BE2C (cell line): ENCODE data around the gene EIF4G3.

ENCODE experiments used
- DNase-seq: peaks from one replicate; pipeline ENCODE4 v3.0.0-alpha.2; 2020
- H3K27me3 ChIP-seq: fragments of 250-450 bp; sonication (Bioruptor Pico); 2 replicates; pipeline ENCODE4 v1.5.1; 2020; ENCODE audit warnings: mild to moderate bottlenecking
- H3K36me3 ChIP-seq: fragments of 250-450 bp; sonication (Bioruptor Pico); 2 replicates; pipeline ENCODE4 v1.5.1; 2020; ENCODE audit warnings: mild to moderate bottlenecking
- H3K4me1 ChIP-seq: fragments of 250-450 bp; sonication (Bioruptor Pico); 2 replicates; pipeline ENCODE4 v1.5.1; 2020
- H3K4me3 ChIP-seq: 2 replicates; pipeline ENCODE4 v1.5.1; 2011; ENCODE audit warnings: low read depth, low read length
- H3K9me3 ChIP-seq: fragments of 250-450 bp; sonication (Bioruptor Pico); 2 replicates; pipeline ENCODE4 v1.5.1; 2020
- CTCF ChIP-seq: IDR thresholded peaks from 2 replicates; pipeline ENCODE4 v1.5.1; 2012; ENCODE audit warnings: mild to moderate bottlenecking, low read depth, low read length

EIF4G3 gene

GRCh38 chr1:20893931-20894330 lies 282.8 kb downstream of the EIF4G3 start:
- H3K4me3 ChIP-seq = no peak overlapping the region
- H3K36me3 ChIP-seq = no peaks in the 10 kb centered on the region
- no peaks in the 10 kb centered on the region for H3K4me1 ChIP-seq
- no peaks in the 10 kb centered on the region for H3K9me3 ChIP-seq
- no peak for TF ChIP-seq CTCF
- no peaks in the 10 kb centered on the region for H3K27me3 ChIP-seq
- DNase-seq = no peak

- Histone ChIP-seq H3K36me3 (no peaks in the 10 kb centered on the region), H3K9me3 (no peaks in the 10 kb centered on the region), H3K4me1 (no peaks in the 10 kb centered on the region), H3K27me3 (no peaks in the 10 kb centered on the region), H3K4me3 (no peak overlapping the region)
- no peak for TF ChIP-seq CTCF
- no peak for DNase-seq
These were observed 285.6 kb downstream of the EIF4G3 start for GRCh38 chr1:20891091-20891490.

GRCh38 chr1:20887246-20887645 lies 289.5 kb downstream of the EIF4G3 start:
- no peak for DNase-seq
- Histone ChIP-seq H3K9me3 (no peaks in the 10 kb centered on the region), H3K27me3 (no peaks in the 10 kb centered on the region), H3K4me1 (no peaks in the 10 kb centered on the region), H3K36me3 (no peaks in the 10 kb centered on the region), H3K4me3 (no peak overlapping the region)
- no peak for TF ChIP-seq CTCF

- Histone ChIP-seq H3K9me3 (no peaks in the 10 kb centered on the region), H3K4me1 (no peaks in the 10 kb centered on the region), H3K4me3 (no peak overlapping the region), H3K36me3 (no peaks in the 10 kb centered on the region), H3K27me3 (no peaks in the 10 kb centered on the region)
- no peak for TF ChIP-seq CTCF
- DNase-seq = no peak
These were observed 291.6 kb downstream of the EIF4G3 start for GRCh38 chr1:20885121-20885520.

GRCh38 chr1:20884513-20884912 lies 292.2 kb downstream of the EIF4G3 start:
- Histone ChIP-seq H3K27me3 (no peaks in the 10 kb centered on the region), H3K9me3 (no peaks in the 10 kb centered on the region), H3K36me3 (no peaks in the 10 kb centered on the region), H3K4me1 (no peaks in the 10 kb centered on the region), H3K4me3 (no peak overlapping the region)
- no peak for DNase-seq
- no peak for TF ChIP-seq CTCF

GRCh38 chr1:20883766-20884165 lies 292.9 kb downstream of the EIF4G3 start:
- no peaks in the 10 kb centered on the region; the same call in 1 of the 2 replicates for H3K36me3 ChIP-seq
- no peaks in the 10 kb centered on the region for H3K27me3 ChIP-seq
- DNase-seq = no peak
- no peak for TF ChIP-seq CTCF
- no peaks in the 10 kb centered on the region for H3K4me1 ChIP-seq
- no peak overlapping the region for H3K4me3 ChIP-seq
- no peaks in the 10 kb centered on the region for H3K9me3 ChIP-seq
